Neuronal stem cell (in vitro differentiated cells): ENCODE measurements around the gene TLCD1. TPM values are rescaled to one million over a fixed set of nuclear protein-coding genes. Genes with fewer than 3 reads are reported as not detected.

Experiments used
- small RNA-seq: library from polyadenylated mRNA; stranded (forward); fragments of <200 nt; extraction: miRNeasy Mini kit (QIAGEN cat#:217004); gene quantifications from one replicate; pipeline ENCODE3, GENCODE V24; 2013; ENCODE audit not compliant: insufficient read depth

TLCD1 gene

Small RNA genes within 50 kb of the gene (small RNA-seq; reads per million reads assigned to genes)
- gene SNORD42A = not detected
- gene SNORD42B = 2.0 reads per million
- not detected for gene SNORD4A
- gene SNORD4B = not detected
